Neural cell (in vitro differentiated cells): ENCODE data around the gene DNM2. TPM values are rescaled to one million over a fixed set of nuclear protein-coding genes. Genes with fewer than 3 reads are reported as not detected.

ENCODE experiments used
- H2AFZ ChIP-seq: fragments of 200-600, 300-800 bp; sonication (generic), shearing (Covaris generic); 2 replicates; pipeline ENCODE4 v1.6.0; 2014; ENCODE audit warnings: low read depth, mild to moderate bottlenecking, antibody characterized with exemption, low read length, moderate library complexity
- H3F3A ChIP-seq: fragments of 200-600 bp; shearing (Covaris generic); 2 replicates; pipeline ENCODE4 v1.6.1; 2016; ENCODE audit warnings: mild to moderate bottlenecking, moderate library complexity, mixed read lengths, antibody characterized with exemption, low read length; ENCODE audit not compliant: insufficient read depth, poor library complexity, severe bottlenecking
- H3K27ac ChIP-seq: fragments of 200-600, 300-800 bp; sonication (generic), shearing (Covaris generic); 2 replicates; pipeline ENCODE4 v1.5.1; 2014; ENCODE audit warnings: mild to moderate bottlenecking, low read length, moderate library complexity
- H3K27me3 ChIP-seq: fragments of 300-800, 200-600 bp; sonication (generic), shearing (Covaris generic); 2 replicates; pipeline ENCODE4 v1.6.0; 2014; ENCODE audit warnings: mild to moderate bottlenecking, low read depth, low read length, moderate library complexity; ENCODE audit not compliant: insufficient read depth
- H3K36me3 ChIP-seq: fragments of 300-800, 200-600 bp; sonication (generic), shearing (Covaris generic); 2 replicates; pipeline ENCODE4 v1.5.1; 2014; ENCODE audit warnings: mild to moderate bottlenecking, antibody characterized with exemption, low read length, moderate library complexity; ENCODE audit not compliant: insufficient read depth
- H3K4me2 ChIP-seq: fragments of 300-800, 200-600 bp; sonication (generic), shearing (Covaris generic); 2 replicates; pipeline ENCODE4 v1.6.0; 2014; ENCODE audit warnings: mild to moderate bottlenecking, low read length
- H3K4me3 ChIP-seq: fragments of 300-800, 200-600 bp; sonication (generic), shearing (Covaris generic); 2 replicates; pipeline ENCODE4 v1.5.1; 2014; ENCODE audit warnings: mild to moderate bottlenecking, low read length, moderate library complexity
- H3K79me2 ChIP-seq: fragments of 200-600 bp; shearing (Covaris generic); replicated peaks from 2 replicates; pipeline ENCODE4 v1.6.0; 2014; ENCODE audit warnings: mild to moderate bottlenecking, low read length, moderate library complexity; ENCODE audit not compliant: insufficient read depth
- H3K9ac ChIP-seq: fragments of 300-800, 200-600 bp; sonication (generic), shearing (Covaris generic); 2 replicates; pipeline ENCODE4 v1.6.1; 2016; ENCODE audit warnings: mild to moderate bottlenecking, low read length, mixed read lengths
- H3K9me2 ChIP-seq: fragments of 200-600 bp; shearing (Covaris generic); 2 replicates; pipeline ENCODE4 v1.6.1; 2016; ENCODE audit warnings: mild to moderate bottlenecking, low read length, mixed read lengths; ENCODE audit not compliant: insufficient read depth
- H3K9me3 ChIP-seq: fragments of 200-600, 300-800 bp; sonication (generic), shearing (Covaris generic); 2 replicates; pipeline ENCODE4 v1.6.1; 2016; ENCODE audit warnings: mild to moderate bottlenecking, mixed run types, low read length, moderate library complexity, mixed read lengths
- H4K20me1 ChIP-seq: fragments of 200-600 bp; shearing (Covaris generic); 2 replicates; pipeline ENCODE4 v1.6.1; 2016; ENCODE audit warnings: mild to moderate bottlenecking, mixed run types; ENCODE audit not compliant: insufficient read depth
- EP300 ChIP-seq: fragments of 450-650 bp; conservative IDR thresholded peaks from 2 replicates; pipeline ENCODE4 v1.6.1; 2014; ENCODE audit warnings: antibody characterized with exemption, mild to moderate bottlenecking, moderate library complexity; ENCODE audit not compliant: poor library complexity, severe bottlenecking
- EZH2 ChIP-seq: fragments of 200-600, 300-800 bp; shearing (Covaris generic), sonication (generic); IDR thresholded peaks from 2 replicates; pipeline ENCODE4 v1.6.1; 2014; ENCODE audit warnings: antibody characterized with exemption, low read length, borderline replicate concordance, mild to moderate bottlenecking; ENCODE audit not compliant: insufficient read depth, poor library complexity, severe bottlenecking
- MXI1 ChIP-seq: fragments of 450-650 bp; conservative IDR thresholded peaks from 2 replicates; pipeline ENCODE4 v1.6.1; 2014; ENCODE audit warnings: antibody characterized with exemption, mild to moderate bottlenecking; ENCODE audit not compliant: poor library complexity, severe bottlenecking
- POLR2AphosphoS5 ChIP-seq: IDR thresholded peaks from 2 replicates; pipeline ENCODE4 v1.6.1; 2012
- RAD21 ChIP-seq: fragments of 450-650 bp; conservative IDR thresholded peaks from 2 replicates; pipeline ENCODE4 v1.6.1; 2014; ENCODE audit warnings: antibody characterized with exemption, mild to moderate bottlenecking, moderate library complexity
- SMC3 ChIP-seq: fragments of 450-650 bp; conservative IDR thresholded peaks from 2 replicates; pipeline ENCODE4 v1.6.1; 2014; ENCODE audit warnings: antibody characterized with exemption, mild to moderate bottlenecking, moderate library complexity; ENCODE audit not compliant: poor library complexity
- TAF1 ChIP-seq: IDR thresholded peaks from 2 replicates; pipeline ENCODE4 v1.6.1; 2012; ENCODE audit warnings: low read depth
- polyA plus RNA-seq: library from polyadenylated mRNA; depleted of rRNA; stranded (reverse); fragments of >200 nt; gene quantifications from 2 replicates; pipeline ENCODE4 v1.2.3, GENCODE V29; 2014
- TF ChIP-seq, protein P1 (sequence below): IDR thresholded peaks from 2 replicates; pipeline ENCODE4 v1.6.1; 2012; ENCODE audit warnings: borderline replicate concordance
- TF ChIP-seq, protein P2 (sequence below): fragments of 450-650 bp; IDR thresholded peaks from 2 replicates; pipeline ENCODE4 v1.5.1; 2014; ENCODE audit warnings: antibody characterized with exemption, mild to moderate bottlenecking, moderate library complexity; ENCODE audit not compliant: poor library complexity, severe bottlenecking

The DNM2 gene
- polyA plus RNA-seq, 1 donor from 2014 or later: 31.4 TPM

DNA sequence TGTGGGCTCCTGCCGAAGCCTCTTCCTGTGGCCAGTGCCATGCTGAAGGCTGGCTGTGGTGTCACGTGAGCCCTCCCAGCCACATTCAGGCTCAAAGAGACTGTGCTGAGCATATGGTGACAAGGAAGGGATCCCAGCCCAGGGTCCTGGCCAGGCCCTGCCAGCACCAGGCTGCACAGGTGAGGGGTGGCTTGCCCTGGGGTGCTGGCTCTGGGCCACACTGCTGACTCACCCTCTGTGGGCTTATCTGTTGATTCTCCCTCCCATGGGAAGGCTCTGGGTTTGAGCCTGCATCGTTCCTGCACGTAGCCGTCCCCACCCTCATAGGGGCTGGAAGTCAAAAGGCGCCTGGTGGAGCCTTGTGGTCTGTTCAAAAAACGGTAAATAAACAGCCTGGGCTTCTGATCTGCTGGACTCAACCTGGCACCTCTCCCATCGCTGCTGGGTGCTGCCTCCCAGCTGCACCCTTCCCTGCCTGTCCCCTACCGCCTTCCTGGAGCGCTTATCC, 31.1 kb downstream of the DNM2 start:
- no peaks in the 10 kb centered on the region for H3K9me2 ChIP-seq
- H2AFZ ChIP-seq: no peak overlapping the region
- H3K27me3 ChIP-seq: no peaks in the 10 kb centered on the region
- H3K27ac ChIP-seq: no peak overlapping the region
- H4K20me1 ChIP-seq: no peaks in the 10 kb centered on the region
- no peaks in the 10 kb centered on the region for H3F3A ChIP-seq
- no peaks in the 10 kb centered on the region for H3K36me3 ChIP-seq
- H3K4me2 ChIP-seq: no peak overlapping the region
- no peak overlapping the region for H3K9ac ChIP-seq
- H3K4me3 ChIP-seq: no peak overlapping the region
- no peaks in the 10 kb centered on the region for H3K9me3 ChIP-seq
- TF ChIP-seq TAF1: no peak
- no peak for TF ChIP-seq MXI1
- TF ChIP-seq EP300: no peak
- TF ChIP-seq, protein P1, sequence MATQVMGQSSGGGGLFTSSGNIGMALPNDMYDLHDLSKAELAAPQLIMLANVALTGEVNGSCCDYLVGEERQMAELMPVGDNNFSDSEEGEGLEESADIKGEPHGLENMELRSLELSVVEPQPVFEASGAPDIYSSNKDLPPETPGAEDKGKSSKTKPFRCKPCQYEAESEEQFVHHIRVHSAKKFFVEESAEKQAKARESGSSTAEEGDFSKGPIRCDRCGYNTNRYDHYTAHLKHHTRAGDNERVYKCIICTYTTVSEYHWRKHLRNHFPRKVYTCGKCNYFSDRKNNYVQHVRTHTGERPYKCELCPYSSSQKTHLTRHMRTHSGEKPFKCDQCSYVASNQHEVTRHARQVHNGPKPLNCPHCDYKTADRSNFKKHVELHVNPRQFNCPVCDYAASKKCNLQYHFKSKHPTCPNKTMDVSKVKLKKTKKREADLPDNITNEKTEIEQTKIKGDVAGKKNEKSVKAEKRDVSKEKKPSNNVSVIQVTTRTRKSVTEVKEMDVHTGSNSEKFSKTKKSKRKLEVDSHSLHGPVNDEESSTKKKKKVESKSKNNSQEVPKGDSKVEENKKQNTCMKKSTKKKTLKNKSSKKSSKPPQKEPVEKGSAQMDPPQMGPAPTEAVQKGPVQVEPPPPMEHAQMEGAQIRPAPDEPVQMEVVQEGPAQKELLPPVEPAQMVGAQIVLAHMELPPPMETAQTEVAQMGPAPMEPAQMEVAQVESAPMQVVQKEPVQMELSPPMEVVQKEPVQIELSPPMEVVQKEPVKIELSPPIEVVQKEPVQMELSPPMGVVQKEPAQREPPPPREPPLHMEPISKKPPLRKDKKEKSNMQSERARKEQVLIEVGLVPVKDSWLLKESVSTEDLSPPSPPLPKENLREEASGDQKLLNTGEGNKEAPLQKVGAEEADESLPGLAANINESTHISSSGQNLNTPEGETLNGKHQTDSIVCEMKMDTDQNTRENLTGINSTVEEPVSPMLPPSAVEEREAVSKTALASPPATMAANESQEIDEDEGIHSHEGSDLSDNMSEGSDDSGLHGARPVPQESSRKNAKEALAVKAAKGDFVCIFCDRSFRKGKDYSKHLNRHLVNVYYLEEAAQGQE: no peak
- TF ChIP-seq SMC3: no peak
- H3K79me2 ChIP-seq: no peaks in the 10 kb centered on the region

DNA sequence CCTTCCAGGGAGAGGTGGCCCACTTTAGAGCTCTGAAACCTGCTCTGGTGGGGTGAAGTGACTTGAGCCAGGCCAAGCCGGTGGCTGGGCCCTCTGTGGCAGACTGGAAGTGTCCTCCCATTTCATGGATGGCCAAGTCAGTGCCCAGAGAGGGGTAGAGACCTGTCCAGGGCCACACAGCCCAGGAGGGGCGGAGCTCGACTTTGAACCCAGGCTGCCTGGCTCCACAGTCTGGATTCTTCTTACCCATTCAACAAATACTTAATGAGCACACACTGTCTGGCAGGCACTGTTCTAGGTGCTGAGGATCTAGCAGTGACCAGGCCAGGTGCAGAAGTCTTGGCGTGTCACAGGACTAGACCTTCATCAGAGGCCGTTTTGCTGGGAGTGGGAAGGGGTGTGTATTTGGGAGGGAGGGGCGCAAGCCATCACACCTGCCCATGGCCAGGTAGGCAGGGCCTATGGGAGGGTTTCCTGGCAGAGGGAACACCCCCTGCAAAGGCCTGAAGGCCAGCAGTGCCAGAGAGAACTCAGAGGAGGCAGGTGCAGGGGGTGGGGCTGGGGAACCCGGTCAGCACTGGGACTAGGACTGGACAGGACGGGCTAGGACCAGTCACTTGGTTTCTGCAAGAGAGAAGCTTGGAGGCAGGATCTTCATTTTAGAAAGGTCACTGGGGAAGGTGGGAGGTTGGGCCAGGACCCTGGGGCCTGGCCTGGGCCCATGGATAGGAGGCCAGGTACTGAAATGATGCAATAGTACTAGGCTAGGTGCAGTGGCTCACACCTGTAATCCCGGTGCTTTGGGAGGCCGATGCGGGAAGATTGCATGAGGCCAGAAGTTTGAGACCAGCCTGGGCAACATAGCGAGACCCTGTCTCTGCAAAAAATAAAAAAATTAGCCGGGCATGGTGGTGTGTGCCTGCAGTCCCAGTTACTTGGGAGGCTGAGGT, 31.8 kb downstream of the DNM2 start:
- Histone ChIP-seq H3K4me3 (no peak overlapping the region), H4K20me1 (no peaks in the 10 kb centered on the region), H3K4me2 (no peak overlapping the region)

DNA sequence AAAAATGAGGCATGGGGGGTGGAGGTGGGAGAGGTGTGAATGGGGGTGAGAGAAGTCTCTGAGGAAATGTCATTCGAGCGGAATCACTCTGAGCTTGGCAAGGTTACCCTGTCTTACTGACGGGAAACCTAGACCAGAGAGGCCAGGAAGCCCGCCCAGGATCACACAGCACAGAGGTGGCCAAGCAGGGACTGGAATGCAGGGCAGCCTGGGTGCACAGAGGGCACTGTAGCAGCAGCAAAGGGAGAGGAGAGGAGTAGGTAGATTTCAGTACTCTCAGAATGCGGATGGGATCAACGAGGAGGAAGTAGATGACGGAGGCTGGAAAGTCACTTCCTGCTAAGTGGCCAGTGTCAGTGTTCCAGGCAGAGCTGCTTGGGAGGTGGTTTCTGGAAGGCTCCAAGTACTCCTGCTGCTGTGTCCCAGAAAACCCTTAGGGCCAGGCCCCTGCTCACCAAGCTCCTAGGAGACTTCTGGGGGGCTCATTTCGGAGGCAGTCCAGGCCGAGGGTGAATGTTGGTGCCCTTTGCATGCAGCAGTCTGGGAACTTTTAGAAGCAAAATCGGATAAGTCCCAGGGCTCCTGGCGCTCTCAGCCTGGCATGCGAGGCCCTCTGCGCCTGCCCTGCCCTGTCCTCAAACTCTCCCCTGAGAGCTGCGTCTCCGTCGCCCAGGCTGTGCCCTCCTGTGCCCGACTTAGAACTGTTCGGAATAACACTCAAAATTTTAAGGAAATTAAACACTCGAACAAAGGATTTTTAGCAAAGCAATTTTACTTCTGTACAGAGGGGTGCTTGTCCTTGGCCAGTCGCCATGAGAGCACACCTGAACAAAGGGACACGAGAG, 33.5 kb downstream of the DNM2 start:
- H3F3A ChIP-seq: no peaks in the 10 kb centered on the region
- H3K36me3 ChIP-seq: no peaks in the 10 kb centered on the region
- H3K27me3 ChIP-seq: no peaks in the 10 kb centered on the region
- TF ChIP-seq TAF1: no peak
- no peak for TF ChIP-seq SMC3
- no peak for TF ChIP-seq POLR2AphosphoS5
- TF ChIP-seq, protein P1: no peak
- no peak for TF ChIP-seq EP300
- TF ChIP-seq, protein P2, sequence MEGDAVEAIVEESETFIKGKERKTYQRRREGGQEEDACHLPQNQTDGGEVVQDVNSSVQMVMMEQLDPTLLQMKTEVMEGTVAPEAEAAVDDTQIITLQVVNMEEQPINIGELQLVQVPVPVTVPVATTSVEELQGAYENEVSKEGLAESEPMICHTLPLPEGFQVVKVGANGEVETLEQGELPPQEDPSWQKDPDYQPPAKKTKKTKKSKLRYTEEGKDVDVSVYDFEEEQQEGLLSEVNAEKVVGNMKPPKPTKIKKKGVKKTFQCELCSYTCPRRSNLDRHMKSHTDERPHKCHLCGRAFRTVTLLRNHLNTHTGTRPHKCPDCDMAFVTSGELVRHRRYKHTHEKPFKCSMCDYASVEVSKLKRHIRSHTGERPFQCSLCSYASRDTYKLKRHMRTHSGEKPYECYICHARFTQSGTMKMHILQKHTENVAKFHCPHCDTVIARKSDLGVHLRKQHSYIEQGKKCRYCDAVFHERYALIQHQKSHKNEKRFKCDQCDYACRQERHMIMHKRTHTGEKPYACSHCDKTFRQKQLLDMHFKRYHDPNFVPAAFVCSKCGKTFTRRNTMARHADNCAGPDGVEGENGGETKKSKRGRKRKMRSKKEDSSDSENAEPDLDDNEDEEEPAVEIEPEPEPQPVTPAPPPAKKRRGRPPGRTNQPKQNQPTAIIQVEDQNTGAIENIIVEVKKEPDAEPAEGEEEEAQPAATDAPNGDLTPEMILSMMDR: no peak
- no peak for TF ChIP-seq EZH2
- no peak for TF ChIP-seq RAD21
- H3K27ac ChIP-seq: no peak overlapping the region
- no peaks in the 10 kb centered on the region for H4K20me1 ChIP-seq
- no peak overlapping the region for H3K4me2 ChIP-seq
- H3K9me3 ChIP-seq: no peaks in the 10 kb centered on the region
- no peaks in the 10 kb centered on the region for H3K79me2 ChIP-seq
- H3K4me3 ChIP-seq: no peak overlapping the region
- H2AFZ ChIP-seq: no peak overlapping the region
- H3K9ac ChIP-seq: no peak overlapping the region
- H3K9me2 ChIP-seq: no peaks in the 10 kb centered on the region

More for the DNA sequence above, 31.8 kb downstream of the DNM2 start:
- Histone ChIP-seq H3K79me2 (no peaks in the 10 kb centered on the region), H3K9ac (no peak overlapping the region), H3K27me3 (no peaks in the 10 kb centered on the region), H3K9me3 (no peaks in the 10 kb centered on the region), H2AFZ (no peak overlapping the region), H3K27ac (no peak overlapping the region), H3F3A (no peaks in the 10 kb centered on the region), H3K36me3 (no peaks in the 10 kb centered on the region), H3K9me2 (no peaks in the 10 kb centered on the region)
- TF ChIP-seq EP300: no peak
